Activated naive CD4-positive, alpha-beta T cell treated with anti-CD3 and anti-CD28 coated beads, Interleukin-2, amount 50 U/mL, for 16 hours (primary cell): ENCODE measurements around the gene SETBP1.

Source experiments
- DNase-seq: peaks from one replicate; pipeline ENCODE4 v3.0.0-alpha.2; 2020

SETBP1 gene

DNA sequence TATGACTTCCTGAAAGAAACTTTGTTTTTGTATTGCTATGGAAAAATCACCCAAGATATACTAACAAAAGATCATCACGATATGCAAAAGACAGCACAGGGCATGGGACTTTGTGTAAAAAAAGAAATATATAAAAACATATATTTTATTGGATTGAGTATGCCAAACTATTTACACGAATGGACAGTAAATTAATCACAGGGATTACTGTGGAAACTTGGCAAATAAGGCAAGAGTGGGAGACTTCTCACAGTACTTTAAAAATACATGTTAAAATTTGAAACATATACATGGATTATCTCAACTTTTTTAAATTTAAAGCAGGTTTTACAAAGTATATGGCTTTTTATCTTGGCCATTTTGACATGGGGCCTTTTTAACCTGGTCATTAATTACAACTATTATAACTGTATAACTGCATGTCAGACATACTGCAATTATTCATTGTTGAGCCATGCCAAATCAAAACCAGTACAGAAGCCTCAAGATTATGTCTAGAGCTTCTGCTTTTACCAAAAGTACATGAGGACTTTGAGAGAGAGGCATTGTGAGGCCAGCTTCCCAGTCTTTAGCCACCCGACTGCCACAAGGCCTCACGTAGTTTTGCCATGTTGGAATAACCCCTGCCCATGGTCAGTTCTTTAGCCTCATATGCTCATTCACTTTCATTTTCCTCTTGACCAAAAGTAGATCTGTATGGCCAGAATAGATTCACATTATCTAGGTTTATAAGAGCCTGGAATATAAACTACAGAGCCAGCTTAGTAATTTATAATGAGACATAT is 419.8 kb downstream of the SETBP1 start:
- no peak for DNase-seq

DNA sequence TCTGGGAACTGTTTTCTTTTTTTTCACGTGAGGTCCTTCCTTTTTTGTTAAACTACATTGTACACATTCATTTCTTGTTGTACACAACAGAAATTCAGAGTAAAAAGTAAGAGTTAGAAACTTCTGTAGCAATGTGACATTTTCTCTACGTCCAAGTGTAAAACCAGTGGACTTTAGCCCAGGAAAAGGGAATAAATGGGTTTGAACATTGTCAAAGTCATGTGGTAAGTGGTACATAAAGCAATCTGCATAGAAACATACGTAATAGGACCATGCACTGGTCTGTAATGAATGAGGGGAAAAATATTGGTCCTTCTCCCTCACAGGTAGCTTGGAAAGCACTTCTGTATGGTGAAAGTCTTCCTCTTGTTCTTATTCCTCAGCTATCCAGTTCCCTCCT is 421.4 kb downstream of the SETBP1 start:
- DNase-seq, result no peak

- DNase-seq, result no peak
These were observed 422.2 kb downstream of the SETBP1 start for GRCh38 chr18:45102863-45103262.

GRCh38 chr18:45103319-45104048 is 422.8 kb downstream of the SETBP1 start:
- DNase-seq, result no peak

GRCh38 chr18:45104049-45104395 is 423.3 kb downstream of the SETBP1 start:
- no peak for DNase-seq

DNA sequence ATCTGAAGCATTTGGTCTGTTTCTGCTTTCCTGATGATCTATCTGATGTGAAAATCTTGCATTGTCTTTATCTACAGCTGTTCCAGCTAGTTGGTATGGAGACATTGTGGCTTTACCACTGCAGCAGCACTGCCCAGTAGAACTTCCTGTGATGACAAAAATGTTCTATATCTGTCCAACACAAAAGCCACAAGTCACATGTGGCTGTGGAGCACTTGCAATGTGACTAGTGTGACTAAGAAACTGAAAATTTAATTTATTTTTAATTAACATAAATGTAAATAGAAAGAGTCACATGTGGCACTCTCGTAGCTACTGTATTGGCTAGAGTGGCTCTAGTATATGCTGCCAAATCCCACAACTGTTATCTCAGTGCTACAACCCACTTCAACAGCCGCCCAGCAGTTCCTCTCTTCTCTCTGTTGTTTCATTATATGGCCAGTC is 425.7 kb downstream of the SETBP1 start:
- DNase-seq, result no peak

DNA sequence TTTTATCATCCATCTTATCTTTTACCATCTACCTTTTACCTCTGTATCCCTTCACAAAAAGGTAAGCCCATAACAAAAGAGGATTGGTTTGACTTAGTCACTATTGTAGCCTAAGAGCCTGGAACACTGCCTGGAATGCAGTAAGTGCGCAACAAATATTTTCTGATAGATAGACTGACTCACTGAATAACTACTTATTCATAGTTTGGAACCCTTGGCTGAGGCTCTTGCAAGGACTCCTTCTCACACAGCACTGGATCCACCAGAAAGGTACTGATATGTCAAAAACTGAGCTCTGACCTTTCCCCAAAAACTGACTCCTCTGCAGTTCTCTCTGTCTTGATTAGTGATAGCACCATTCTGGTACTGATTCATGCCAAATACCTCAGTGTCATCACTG is 426.7 kb downstream of the SETBP1 start:
- DNase-seq, result no peak

GRCh38 chr18:45108754-45109153 is 428.1 kb downstream of the SETBP1 start:
- no peak for DNase-seq

DNA sequence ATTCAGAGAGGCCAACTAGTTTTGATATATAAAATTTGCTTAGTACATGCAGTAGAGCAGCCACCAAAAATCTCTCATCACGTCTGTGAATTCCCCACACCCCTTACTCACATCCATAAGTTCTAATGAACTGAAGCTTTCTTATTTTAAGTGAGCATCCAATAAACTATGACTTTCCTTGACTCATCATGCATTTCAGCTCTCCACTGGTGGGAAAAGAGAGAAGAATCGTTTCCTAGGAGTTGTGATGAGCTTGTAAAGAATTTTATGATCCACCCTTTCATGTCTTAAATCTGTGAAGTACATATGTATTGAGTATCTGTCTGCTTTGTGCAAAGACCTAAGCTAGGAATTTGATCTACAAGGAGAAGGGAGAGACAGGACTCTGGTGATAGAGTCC is 428.6 kb downstream of the SETBP1 start:
- DNase-seq, result no peak

GRCh38 chr18:45109706-45110105 is 429.0 kb downstream of the SETBP1 start:
- no peak for DNase-seq

- DNase-seq, result no peak
These were observed 430.2 kb downstream of the SETBP1 start for GRCh38 chr18:45110577-45111501.

- DNase-seq, result no peak
These were observed 430.8 kb downstream of the SETBP1 start for GRCh38 chr18:45111502-45111848.

GRCh38 chr18:45112682-45113081 is 432.0 kb downstream of the SETBP1 start:
- no peak for DNase-seq

GRCh38 chr18:45116116-45116515 is 435.4 kb downstream of the SETBP1 start:
- no peak for DNase-seq
